Progenitor cell of endocrine pancreas (in vitro differentiated cells): ENCODE results near the gene DBNDD2. TPM values are rescaled to one million over a fixed set of nuclear protein-coding genes. Genes with fewer than 3 reads are reported as not detected.

Experiments used
- DNase-seq: peaks from one replicate; pipeline ENCODE4 v3.0.0; 2021; ENCODE audit warnings: low spot score; ENCODE audit not compliant: unreplicated experiment
- H3K27ac Mint-ChIP-seq: 2 replicates; pipeline ENCODE4 v1.8.0; 2021; ENCODE audit warnings: mild to moderate bottlenecking, moderate library complexity, mixed read lengths
- H3K27me3 Mint-ChIP-seq: 2 replicates; pipeline ENCODE4 v1.8.0; 2021; ENCODE audit warnings: mixed read lengths
- H3K36me3 Mint-ChIP-seq: 2 replicates; pipeline ENCODE4 v1.8.0; 2022; ENCODE audit warnings: mixed read lengths; ENCODE audit not compliant: insufficient read depth
- H3K4me1 Mint-ChIP-seq: 2 replicates; pipeline ENCODE4 v1.8.0; 2021; ENCODE audit warnings: low read depth, mixed read lengths
- H3K4me3 Mint-ChIP-seq: 2 replicates; pipeline ENCODE4 v1.8.0; 2021; ENCODE audit warnings: low read depth, mild to moderate bottlenecking, moderate library complexity, mixed read lengths
- H3K9me3 Mint-ChIP-seq: 2 replicates; pipeline ENCODE4 v1.8.0; 2021; ENCODE audit warnings: low read depth, mixed read lengths
- CTCF ChIP-seq: fragments of 200-600 bp; sonication (generic); IDR thresholded peaks from one replicate; pipeline ENCODE4 v1.5.0; 2021; ENCODE audit warnings: antibody characterized with exemption, mild to moderate bottlenecking; ENCODE audit not compliant: unreplicated experiment
- total RNA-seq: library from RNA; stranded (reverse); gene quantifications from 2 replicates; pipeline ENCODE4 v1.2.1, GENCODE V29; 2021

The DBNDD2 gene
- total RNA-seq, 1 donor from 2014 or later, result 23.2 TPM

- no peak for TF ChIP-seq CTCF
- DNase-seq, result no peak
- Mint-ChIP-seq H3K27me3 (no peaks in the 10 kb centered on the region), H3K9me3 (peaks cover 17% of the 10 kb centered on the region), H3K4me3 (no peak overlapping the region), H3K27ac (no peak overlapping the region), H3K4me1 (no peaks in the 10 kb centered on the region), H3K36me3 (peaks cover 12% of the 10 kb centered on the region)
Observed at GRCh38 chr20:45395114-45395415, 13.0 kb upstream of the DBNDD2 start.

GRCh38 chr20:45399018-45399417 lies 9.1 kb upstream of the DBNDD2 start:
- no peak overlapping the region for H3K27ac Mint-ChIP-seq
- no peak for TF ChIP-seq CTCF

GRCh38 chr20:45400346-45401031 lies 7.6 kb upstream of the DBNDD2 start:
- Mint-ChIP-seq H3K27ac (no peak overlapping the region), H3K9me3 (peaks cover 27% of the 10 kb centered on the region), H3K4me3 (no peak overlapping the region), H3K27me3 (peaks cover 4% of the 10 kb centered on the region), H3K4me1 (peaks cover 4% of the 10 kb centered on the region), H3K36me3 (peaks cover 26% of the 10 kb centered on the region)
- DNase-seq, result no peak
- no peak for TF ChIP-seq CTCF

More at GRCh38 chr20:45399018-45399417, 9.1 kb upstream of the DBNDD2 start:
- DNase-seq, result no peak
- Mint-ChIP-seq H3K4me1 (no peaks in the 10 kb centered on the region), H3K36me3 (peaks cover 26% of the 10 kb centered on the region), H3K4me3 (no peak overlapping the region), H3K9me3 (peaks cover 27% of the 10 kb centered on the region), H3K27me3 (no peaks in the 10 kb centered on the region)

- H3K36me3 Mint-ChIP-seq, result peaks cover 26% of the 10 kb centered on the region
Observed at GRCh38 chr20:45402946-45403345, 5.1 kb upstream of the DBNDD2 start.

GRCh38 chr20:45404438-45404837 lies 3.7 kb upstream of the DBNDD2 start:
- Mint-ChIP-seq H3K9me3 (peaks cover 17% of the 10 kb centered on the region), H3K27me3 (peaks cover 6% of the 10 kb centered on the region), H3K27ac (peak overlapping the region; percentile 15), H3K4me1 (peaks cover 10% of the 10 kb centered on the region), H3K4me3 (peak overlapping the region; percentile 54), H3K36me3 (peaks cover 20% of the 10 kb centered on the region)
- TF ChIP-seq CTCF, result no peak
- DNase-seq, result no peak

More at GRCh38 chr20:45402946-45403345, 5.1 kb upstream of the DBNDD2 start:
- Mint-ChIP-seq H3K27ac (no peak overlapping the region), H3K9me3 (peaks cover 27% of the 10 kb centered on the region), H3K4me1 (peaks cover 10% of the 10 kb centered on the region), H3K4me3 (no peak overlapping the region), H3K27me3 (peaks cover 6% of the 10 kb centered on the region)
- no peak for TF ChIP-seq CTCF
- no peak for DNase-seq
